Calu3 (cell line): Measurements from ENCODE around the gene C5orf15. TPM values are rescaled to one million over a fixed set of nuclear protein-coding genes. Genes with fewer than 3 reads are reported as not detected.

ENCODE experiments used
- BruUV-seq: library from RNA; stranded (reverse); fragments of 400-500 nt; replicated peaks from 2 replicates; lab custom pipeline; 2021; lab: Mats Ljungman, UMichigan
- CTCF ChIA-PET: fragments of 300-600 bp; sonication (Branson Sonifier 250); formaldehyde crosslinking; loops from one replicate; lab custom pipeline; 2022; ENCODE audit warnings: antibody characterized with exemption; lab: Charles Lee
- DNase-seq: peaks from one replicate; pipeline ENCODE4 v3.0.0; 2022
- H3K27ac Mint-ChIP-seq: one replicate; pipeline ENCODE4 v1.8.0; 2022; ENCODE audit warnings: mixed read lengths; ENCODE audit not compliant: unreplicated experiment
- H3K27me3 Mint-ChIP-seq: one replicate; pipeline ENCODE4 v1.8.0; 2022; ENCODE audit warnings: mixed read lengths; ENCODE audit not compliant: unreplicated experiment
- H3K36me3 Mint-ChIP-seq: one replicate; pipeline ENCODE4 v1.8.0; 2022; ENCODE audit warnings: mild to moderate bottlenecking, moderate library complexity, mixed read lengths; ENCODE audit not compliant: insufficient read depth, unreplicated experiment
- H3K4me1 Mint-ChIP-seq: one replicate; pipeline ENCODE4 v1.8.0; 2022; ENCODE audit warnings: mild to moderate bottlenecking, low read depth, mixed read lengths; ENCODE audit not compliant: unreplicated experiment
- H3K4me3 Mint-ChIP-seq: one replicate; pipeline ENCODE4 v1.8.0; 2022; ENCODE audit warnings: mild to moderate bottlenecking, low read depth, moderate library complexity, mixed read lengths; ENCODE audit not compliant: unreplicated experiment
- H3K9me3 Mint-ChIP-seq: one replicate; pipeline ENCODE4 v1.8.0; 2022; ENCODE audit warnings: low read depth, mixed read lengths; ENCODE audit not compliant: unreplicated experiment
- CTCF ChIP-seq: fragments of 200-600 bp; IDR thresholded peaks from one replicate; pipeline ENCODE4 v1.8.0; 2022; ENCODE audit warnings: antibody characterized with exemption; ENCODE audit not compliant: unreplicated experiment
- intact Hi-C: fragments of 100-400 bp; cut with micrococcal nuclease; formaldehyde crosslinking; loops from one replicate; pipeline ENCODE4 v1.10.0; 2022; ENCODE audit not compliant: unreplicated experiment
- total RNA-seq: library from RNA; stranded (reverse); gene quantifications from 2 replicates; pipeline ENCODE4 v1.2.3, GENCODE V29; 2022

The C5orf15 gene
- total RNA-seq, 1 experiment from 2014 or later = 104 TPM

GRCh38 chr5:134003064-134003816 is 34.8 kb upstream of the C5orf15 start:
- no peak for DNase-seq
- Mint-ChIP-seq H3K9me3 (no peaks in the 10 kb centered on the region), H3K4me3 (peak overlapping the region; percentile 93), H3K27ac (peak overlapping the region; percentile 18), H3K27me3 (no peaks in the 10 kb centered on the region), H3K4me1 (peaks cover 65% of the 10 kb centered on the region), H3K36me3 (peaks cover 62% of the 10 kb centered on the region)
- BruUV-seq = TSS peak; percentile 46
- CTCF ChIA-PET = interaction anchor here (0.6 to 1.5 kb wide), 5 partner anchors 12 to 147 kb away, joined by 3 to 6 read pairs (median 4); no protein-coding TSS in a partner anchor
- intact Hi-C loops = no loop called here
- no peak for TF ChIP-seq CTCF

DNA sequence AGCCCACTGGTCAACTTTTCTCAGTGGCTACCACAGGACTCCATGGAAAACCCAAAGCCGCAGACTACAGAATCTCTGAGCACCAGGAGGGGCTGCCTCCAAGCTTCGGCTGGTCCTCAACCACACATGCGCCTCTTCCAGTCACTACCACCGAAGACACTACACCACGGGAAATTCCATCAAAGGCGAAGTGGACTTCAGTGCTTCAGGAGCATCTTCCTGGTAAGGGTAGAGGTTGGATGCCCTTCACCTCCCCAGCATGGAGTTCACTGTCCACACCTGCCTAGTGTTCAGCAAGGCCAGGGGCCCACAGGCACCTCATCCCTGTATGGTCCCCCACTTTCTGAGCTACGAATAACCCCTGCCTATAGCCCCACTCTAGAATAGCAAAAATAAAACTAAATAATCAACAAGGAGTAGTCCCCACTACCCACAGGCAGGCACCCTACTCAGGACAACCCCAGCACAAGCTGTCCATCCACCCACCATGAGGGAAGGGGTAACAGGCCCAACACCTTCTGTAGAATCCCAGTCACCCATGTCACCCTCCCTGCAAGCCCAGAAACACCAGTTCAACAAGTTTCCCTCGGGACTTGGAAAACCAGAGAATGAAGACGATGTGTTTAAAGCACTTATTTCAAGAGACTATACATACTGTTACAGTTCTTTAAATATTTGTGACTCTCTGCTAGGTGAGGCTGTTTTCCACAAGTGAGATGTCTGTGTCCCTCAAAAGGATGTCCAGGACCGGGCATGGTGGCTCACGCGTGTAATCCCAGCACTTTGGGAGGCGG is 33.7 kb upstream of the C5orf15 start:
- TF ChIP-seq CTCF = no peak
- no peak for DNase-seq
- Mint-ChIP-seq H3K36me3 (peaks cover 58% of the 10 kb centered on the region), H3K27ac (peak overlapping the region; percentile 18), H3K27me3 (no peaks in the 10 kb centered on the region), H3K9me3 (no peaks in the 10 kb centered on the region), H3K4me3 (peak overlapping the region; percentile 93), H3K4me1 (peaks cover 63% of the 10 kb centered on the region)
- CTCF ChIA-PET = no interaction called here
- intact Hi-C loops = loop anchor here (1.0 kb wide), 1 partner anchor 9 kb away; no protein-coding TSS in a partner anchor
- BruUV-seq = no TSS peak

GRCh38 chr5:134000696-134001453 is 32.5 kb upstream of the C5orf15 start:
- DNase-seq = no peak
- TF ChIP-seq CTCF = no peak
- no TSS peak for BruUV-seq
- Mint-ChIP-seq H3K36me3 (peaks cover 51% of the 10 kb centered on the region), H3K4me3 (peak overlapping the region; percentile 93), H3K27me3 (no peaks in the 10 kb centered on the region), H3K4me1 (peaks cover 71% of the 10 kb centered on the region), H3K27ac (peak overlapping the region; percentile 66), H3K9me3 (no peaks in the 10 kb centered on the region)
- intact Hi-C loops = no loop called here
- CTCF ChIA-PET = interaction anchor here (0.5 kb wide), 1 partner anchor 54 kb away, joined by 4 read pairs; no protein-coding TSS in a partner anchor

- Mint-ChIP-seq H3K27ac (no peak overlapping the region), H3K9me3 (no peaks in the 10 kb centered on the region), H3K4me3 (peak overlapping the region; percentile 93), H3K27me3 (no peaks in the 10 kb centered on the region), H3K4me1 (peaks cover 74% of the 10 kb centered on the region), H3K36me3 (peaks cover 43% of the 10 kb centered on the region)
- CTCF ChIA-PET = interaction anchor here (0.8 kb wide), 1 partner anchor 39 kb away, joined by 3 read pairs; no protein-coding TSS in a partner anchor
- no TSS peak for BruUV-seq
- no peak for TF ChIP-seq CTCF
- DNase-seq = no peak
- intact Hi-C loops = no loop called here
Observed at GRCh38 chr5:134000091-134000511, 31.7 kb upstream of the C5orf15 start.
